Left ventricle myocardium superior (tissue), 1 donor: ENCODE results near the gene TSHZ2. TPM values are rescaled to one million over a fixed set of nuclear protein-coding genes. Genes with fewer than 3 reads are reported as not detected.

Experiments used
- ATAC-seq: fragments of 200-7000 bp; cut with Tn5 transposase; one replicate; pipeline ENCODE4 v1.9.1; 2020; ENCODE audit warnings: mild to moderate bottlenecking, moderate library complexity
- DNase-seq: peaks from one replicate; pipeline ENCODE4 v3.0.0-alpha.2; 2020
- intact Hi-C: fragments of 100-400 bp; cut with micrococcal nuclease; formaldehyde crosslinking; loops from one replicate; pipeline ENCODE4 v1.11.0; 2022
- total RNA-seq: library from RNA; stranded (reverse); fragmentation: NEBNext Ultra II Directional; extraction: Animal tissue kit (Norgen Biotek cat#: 25700); gene quantifications from one replicate; pipeline ENCODE4 v1.2.1, GENCODE V29; 2021
- donor health status: DM: no; HTN: yes; CAD: no; lungs with severe emphysema.

The TSHZ2 gene
- total RNA-seq, 1 donor from 2014 or later = 5.2 TPM

- DNase-seq (no peak), ATAC-seq (no peak)
- intact Hi-C loops = no loop called here
Observed at GRCh38 chr20:53170196-53170595, 198.0 kb downstream of the TSHZ2 start.

- DNase-seq = no peak
- ATAC-seq = no peak
- intact Hi-C loops = no loop called here
Observed at GRCh38 chr20:53171065-53171464, 198.9 kb downstream of the TSHZ2 start.

GRCh38 chr20:53174454-53174853 is 202.3 kb downstream of the TSHZ2 start:
- ATAC-seq (no peak), DNase-seq (no peak)
- intact Hi-C loops = no loop called here

GRCh38 chr20:53175135-53175780 is 203.1 kb downstream of the TSHZ2 start:
- DNase-seq = no peak
- ATAC-seq = no peak
- intact Hi-C loops = no loop called here

DNA sequence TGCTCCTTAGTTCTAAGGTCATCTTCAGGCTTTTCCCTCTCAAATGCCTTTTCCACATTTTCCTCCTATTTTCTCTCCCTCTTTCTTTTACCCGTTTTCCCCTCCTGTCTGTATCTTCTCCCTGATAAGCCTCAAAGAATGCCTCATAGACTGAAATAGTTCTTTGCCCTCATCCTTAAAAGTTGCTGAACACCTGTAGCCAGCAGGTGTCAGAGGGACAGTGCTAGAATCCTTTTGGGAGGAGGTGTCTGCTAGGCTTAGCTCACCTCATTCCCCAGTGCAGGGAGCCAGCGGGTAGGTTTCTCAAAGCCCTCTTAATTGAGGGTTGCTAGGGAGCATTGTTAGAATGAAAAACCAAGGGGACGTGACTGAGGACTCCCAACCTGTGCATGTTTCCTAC is 204.0 kb downstream of the TSHZ2 start:
- ATAC-seq (no peak), DNase-seq (no peak)
- intact Hi-C loops = no loop called here

- ATAC-seq (no peak), DNase-seq (no peak)
- intact Hi-C loops = no loop called here
Observed at GRCh38 chr20:53177687-53178086, 205.5 kb downstream of the TSHZ2 start.

GRCh38 chr20:53179749-53180148 is 207.6 kb downstream of the TSHZ2 start:
- ATAC-seq = no peak
- intact Hi-C loops = no loop called here
- no peak for DNase-seq

DNA sequence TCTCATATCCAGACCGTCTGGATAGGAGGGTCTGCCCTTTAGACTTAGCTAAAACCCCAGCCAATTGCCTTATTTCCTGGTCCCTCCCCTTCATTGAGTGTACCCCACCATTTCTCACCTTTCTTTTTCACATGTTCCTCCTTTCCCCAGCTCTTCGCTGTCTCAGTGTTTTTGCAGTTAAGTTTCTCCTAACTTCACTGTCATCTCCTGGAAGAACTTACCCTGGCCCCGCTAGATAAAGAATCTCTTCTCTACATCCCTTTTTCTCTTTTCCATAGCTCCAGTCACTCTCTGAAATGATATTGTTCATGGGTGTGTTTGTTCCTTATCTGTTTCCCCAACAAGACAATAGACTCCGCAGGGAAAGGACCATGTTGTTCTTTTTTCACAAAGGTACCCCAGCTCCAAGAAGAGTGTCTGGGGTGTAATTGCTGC is 208.8 kb downstream of the TSHZ2 start:
- DNase-seq (no peak), ATAC-seq (no peak)
- intact Hi-C loops = no loop called here

GRCh38 chr20:53181866-53182376 is 209.8 kb downstream of the TSHZ2 start:
- ATAC-seq (no peak), DNase-seq (no peak)
- intact Hi-C loops = no loop called here

DNA sequence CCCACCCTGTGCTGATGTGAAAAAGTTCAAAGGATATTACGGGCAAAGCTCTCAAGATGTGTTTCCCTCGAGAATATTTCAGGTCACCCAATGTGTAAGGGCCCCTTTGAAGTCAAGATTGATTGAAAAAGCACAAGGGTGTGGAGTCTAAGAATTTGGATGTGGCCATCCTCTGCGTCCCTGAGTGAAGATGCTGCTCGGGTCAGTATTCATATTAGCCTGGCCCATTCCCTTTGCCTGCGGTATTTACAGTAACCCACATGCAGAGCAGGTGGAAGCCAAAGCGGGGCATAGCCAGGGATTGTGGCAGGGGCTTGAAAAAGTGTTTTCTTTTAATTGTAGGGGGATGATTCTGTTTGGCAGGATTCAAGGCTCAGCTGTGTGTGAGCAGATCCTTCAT is 211.0 kb downstream of the TSHZ2 start:
- no peak for ATAC-seq
- no peak for DNase-seq
- intact Hi-C loops = no loop called here

GRCh38 chr20:53186635-53187034 is 214.5 kb downstream of the TSHZ2 start:
- intact Hi-C loops = no loop called here
- no peak for ATAC-seq
- no peak for DNase-seq

DNA sequence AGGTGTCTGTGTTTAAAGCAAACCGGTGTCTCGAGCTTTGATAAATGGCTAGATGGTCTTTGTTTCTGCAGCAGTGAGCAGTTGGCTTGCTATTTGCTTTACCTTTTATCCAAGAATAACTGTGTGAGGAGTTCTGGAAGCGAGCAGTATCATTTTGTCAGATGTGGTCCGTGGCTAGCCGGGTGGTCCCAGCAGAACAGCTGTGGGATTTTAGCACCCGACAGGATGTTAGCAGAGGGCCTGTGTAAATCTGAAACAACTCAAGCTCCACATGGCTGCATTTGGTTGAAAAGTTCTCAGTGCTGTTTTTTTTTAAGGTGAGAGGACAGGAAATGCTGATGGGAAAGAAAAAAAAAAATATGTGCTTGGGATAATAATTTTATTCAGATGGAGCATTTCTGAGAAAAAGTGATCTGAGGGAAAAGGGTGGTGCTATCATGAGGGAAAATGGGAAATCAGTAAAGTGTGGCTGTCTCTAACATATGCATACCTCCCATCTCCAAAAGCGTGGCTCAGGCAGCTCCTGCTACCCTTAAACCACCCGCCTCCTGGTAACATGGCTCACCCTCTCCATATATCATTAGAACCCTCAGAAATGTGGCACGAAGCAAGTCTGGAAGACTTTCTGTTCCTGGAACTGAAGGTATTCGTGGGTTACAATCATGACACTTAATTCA is 215.4 kb downstream of the TSHZ2 start:
- ATAC-seq = no peak

GRCh38 chr20:53190225-53190624 is 218.1 kb downstream of the TSHZ2 start:
- intact Hi-C loops = no loop called here
- DNase-seq = no peak
- no peak for ATAC-seq

More for the DNA sequence above, 215.4 kb downstream of the TSHZ2 start:
- DNase-seq = no peak
- intact Hi-C loops = no loop called here

GRCh38 chr20:53191957-53192356 is 219.8 kb downstream of the TSHZ2 start:
- intact Hi-C loops = no loop called here
- ATAC-seq = no peak
- DNase-seq = no peak

- DNase-seq (no peak), ATAC-seq (no peak)
- intact Hi-C loops = no loop called here
Observed at GRCh38 chr20:53194306-53195290, 222.4 kb downstream of the TSHZ2 start.

DNA sequence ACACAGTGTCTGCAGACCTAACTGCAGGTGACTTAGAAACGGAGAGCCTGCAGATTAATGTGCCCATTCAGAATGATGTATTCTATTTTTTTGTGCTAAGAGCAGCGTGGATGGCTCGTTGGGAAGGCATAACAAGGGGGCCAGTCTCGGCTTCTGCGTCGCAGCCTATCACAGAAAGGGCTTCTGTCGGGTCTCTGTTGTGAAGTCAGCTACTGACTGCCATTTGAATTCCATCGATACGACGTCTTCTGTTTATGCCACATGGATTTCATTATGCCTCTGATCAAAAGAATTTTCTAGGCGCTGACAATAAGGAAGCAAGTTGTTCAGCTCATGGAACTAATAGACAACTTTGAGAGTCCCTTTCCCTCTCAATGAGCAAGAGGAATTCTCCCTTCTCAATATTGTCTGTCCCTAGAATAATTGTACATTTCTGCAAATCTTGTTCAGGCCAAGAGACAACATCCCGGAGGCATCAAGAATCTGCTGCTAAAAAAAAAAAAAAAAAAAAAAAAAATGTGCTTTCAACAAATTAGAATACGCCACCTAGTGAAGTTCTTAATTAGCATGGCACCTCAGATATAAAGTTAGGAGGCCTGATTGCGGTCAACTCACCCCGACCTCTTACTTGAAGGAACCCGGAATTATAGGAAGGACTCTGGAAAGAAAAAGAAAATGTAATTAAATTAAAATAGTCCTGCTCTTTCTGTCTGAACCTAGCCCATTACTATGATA is 223.9 kb downstream of the TSHZ2 start:
- DNase-seq (no peak), ATAC-seq (no peak)
- intact Hi-C loops = no loop called here

- intact Hi-C loops = no loop called here
- ATAC-seq (no peak), DNase-seq (no peak)
Observed at GRCh38 chr20:53201588-53201987, 229.4 kb downstream of the TSHZ2 start.

- intact Hi-C loops = no loop called here
- ATAC-seq = no peak
- no peak for DNase-seq
Observed at GRCh38 chr20:53202777-53203176, 230.6 kb downstream of the TSHZ2 start.

DNA sequence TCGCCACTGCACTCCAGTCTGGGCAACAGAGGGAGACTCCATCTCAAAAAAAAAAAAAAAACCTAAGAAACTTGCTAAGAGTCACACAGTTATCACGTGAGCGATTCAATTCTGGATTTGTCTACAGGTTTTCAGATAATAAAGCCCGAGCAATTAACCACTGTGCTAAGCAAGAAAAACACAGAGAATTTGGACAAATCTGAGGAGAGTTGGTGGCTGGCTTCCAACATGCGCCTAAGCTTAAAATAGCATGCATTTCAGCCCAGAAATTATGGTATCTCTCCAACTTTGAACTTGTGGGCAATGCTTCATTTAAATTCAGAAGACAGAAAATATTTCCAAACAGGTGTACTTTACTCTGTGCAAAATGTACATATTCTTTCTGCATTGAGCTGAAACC is 232.9 kb downstream of the TSHZ2 start:
- ATAC-seq (no peak), DNase-seq (no peak)
- intact Hi-C loops = no loop called here
